ENCODE results near the gene CNTNAP4. TPM values are rescaled to one million over a fixed set of nuclear protein-coding genes. Genes with fewer than 3 reads are reported as not detected.

CNTNAP4 gene
- total RNA-seq, 1 experiment from 2014 or later: not detected

DNA sequence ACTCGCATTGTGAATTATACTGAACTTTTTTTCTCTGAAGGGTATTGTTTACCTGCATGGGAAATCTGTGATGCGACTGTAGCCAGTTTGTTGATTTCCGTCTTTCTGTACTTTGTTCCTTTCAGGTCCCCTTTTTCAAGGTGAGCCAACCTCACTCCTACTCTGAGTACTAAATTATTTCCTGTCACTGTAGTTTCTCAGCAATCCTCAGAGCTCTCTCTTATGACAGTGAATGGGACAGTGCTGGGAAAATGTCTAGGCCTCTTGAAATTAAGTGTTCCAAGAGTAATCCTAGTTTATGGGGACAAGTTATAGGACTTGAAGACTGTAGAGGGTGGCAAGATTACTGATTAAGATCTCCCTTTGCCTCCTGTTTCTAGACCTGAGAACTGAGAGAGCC, 167.6 kb downstream of the CNTNAP4 start:
- POLR2A ChIA-PET (ENCODE audit: unreplicated experiment): no interaction called here

DNA sequence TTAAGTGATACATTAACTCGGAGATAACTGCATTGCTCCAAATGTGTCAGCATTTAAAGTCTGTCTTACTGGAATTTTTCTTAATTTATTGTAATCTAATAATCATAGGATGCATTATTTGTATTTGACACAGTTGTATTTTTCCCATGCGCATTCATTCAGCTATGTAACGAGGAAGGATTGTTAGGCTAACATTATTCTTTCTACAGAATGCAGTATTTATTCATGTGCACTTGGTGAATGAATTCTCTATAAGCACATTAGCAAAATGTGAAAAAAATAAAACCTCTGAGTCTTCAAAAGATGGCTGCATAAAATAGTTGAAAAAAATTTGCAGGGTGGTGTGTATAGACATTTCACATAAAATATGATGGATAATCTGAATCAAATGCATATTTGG, 168.6 kb downstream of the CNTNAP4 start:
- intact Hi-C loops (cut with micrococcal nuclease; ENCODE audit: unreplicated experiment): no loop called here
- H3K27ac ChIP-seq: no peak overlapping the region
- no peaks in the 10 kb centered on the region for H4K20me1 ChIP-seq (ENCODE audit: insufficient read depth)
- TF ChIP-seq EZH2 (IDR thresholded peaks at IDR 0.05; ENCODE audit: low read depth): no peak
- TF ChIP-seq, protein P1, sequence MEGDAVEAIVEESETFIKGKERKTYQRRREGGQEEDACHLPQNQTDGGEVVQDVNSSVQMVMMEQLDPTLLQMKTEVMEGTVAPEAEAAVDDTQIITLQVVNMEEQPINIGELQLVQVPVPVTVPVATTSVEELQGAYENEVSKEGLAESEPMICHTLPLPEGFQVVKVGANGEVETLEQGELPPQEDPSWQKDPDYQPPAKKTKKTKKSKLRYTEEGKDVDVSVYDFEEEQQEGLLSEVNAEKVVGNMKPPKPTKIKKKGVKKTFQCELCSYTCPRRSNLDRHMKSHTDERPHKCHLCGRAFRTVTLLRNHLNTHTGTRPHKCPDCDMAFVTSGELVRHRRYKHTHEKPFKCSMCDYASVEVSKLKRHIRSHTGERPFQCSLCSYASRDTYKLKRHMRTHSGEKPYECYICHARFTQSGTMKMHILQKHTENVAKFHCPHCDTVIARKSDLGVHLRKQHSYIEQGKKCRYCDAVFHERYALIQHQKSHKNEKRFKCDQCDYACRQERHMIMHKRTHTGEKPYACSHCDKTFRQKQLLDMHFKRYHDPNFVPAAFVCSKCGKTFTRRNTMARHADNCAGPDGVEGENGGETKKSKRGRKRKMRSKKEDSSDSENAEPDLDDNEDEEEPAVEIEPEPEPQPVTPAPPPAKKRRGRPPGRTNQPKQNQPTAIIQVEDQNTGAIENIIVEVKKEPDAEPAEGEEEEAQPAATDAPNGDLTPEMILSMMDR (conservative IDR thresholded peaks at IDR 0.05): no peak
- no peaks in the 10 kb centered on the region for H3F3A ChIP-seq (ENCODE audit: insufficient read depth, low read depth)
- peaks cover 3% of the 10 kb centered on the region; the same call in 1 of the 2 replicates for H3K27me3 ChIP-seq (ENCODE audit: insufficient read depth, low read depth)
- no peaks in the 10 kb centered on the region for H3K9me3 ChIP-seq (ENCODE audit: insufficient read depth, low read depth)
- H2AFZ ChIP-seq: no peak overlapping the region
- POLR2A ChIA-PET (ENCODE audit: unreplicated experiment): no interaction called here
- no peak overlapping the region for H3K4me2 ChIP-seq
- no peaks in the 10 kb centered on the region for H3K4me1 ChIP-seq (replicated peaks; ENCODE audit: insufficient read depth)
- H3K36me3 ChIP-seq (ENCODE audit: low read depth): no peaks in the 10 kb centered on the region
- no TSS peak for BruUV-seq (replicated peaks)
- no peaks in the 10 kb centered on the region for H3K9me2 ChIP-seq (ENCODE audit: insufficient read depth)
- H3K4me3 ChIP-seq: no peak overlapping the region
- CTCF ChIA-PET: no interaction called here
- no peaks in the 10 kb centered on the region for H3K79me2 ChIP-seq (ENCODE audit: low read depth)
- DNase-seq: no peak

More for the DNA sequence above, 167.6 kb downstream of the CNTNAP4 start:
- H3K27me3 ChIP-seq (ENCODE audit: insufficient read depth, low read depth): peaks cover 3% of the 10 kb centered on the region; the same call in 1 of the 2 replicates
- no peak overlapping the region for H3K4me3 ChIP-seq
- H3K79me2 ChIP-seq (ENCODE audit: low read depth): no peaks in the 10 kb centered on the region
- no peak for TF ChIP-seq EZH2 (IDR thresholded peaks at IDR 0.05; ENCODE audit: low read depth)
- TF ChIP-seq, protein P1 (conservative IDR thresholded peaks at IDR 0.05): no peak
- no peak for DNase-seq
- no peak overlapping the region for H2AFZ ChIP-seq
- no peak overlapping the region for H3K4me2 ChIP-seq
- no peaks in the 10 kb centered on the region for H3K9me2 ChIP-seq (ENCODE audit: insufficient read depth)
- H3F3A ChIP-seq (ENCODE audit: insufficient read depth, low read depth): no peaks in the 10 kb centered on the region
- H3K36me3 ChIP-seq (ENCODE audit: low read depth): no peaks in the 10 kb centered on the region
- no TSS peak for BruUV-seq (replicated peaks)
- intact Hi-C loops (cut with micrococcal nuclease; ENCODE audit: unreplicated experiment): no loop called here
- H3K27ac ChIP-seq: no peak overlapping the region
- no peaks in the 10 kb centered on the region for H3K9me3 ChIP-seq (ENCODE audit: insufficient read depth, low read depth)
- no peaks in the 10 kb centered on the region for H3K4me1 ChIP-seq (replicated peaks; ENCODE audit: insufficient read depth)
- H4K20me1 ChIP-seq (ENCODE audit: insufficient read depth): no peaks in the 10 kb centered on the region
- CTCF ChIA-PET: no interaction called here

DNA sequence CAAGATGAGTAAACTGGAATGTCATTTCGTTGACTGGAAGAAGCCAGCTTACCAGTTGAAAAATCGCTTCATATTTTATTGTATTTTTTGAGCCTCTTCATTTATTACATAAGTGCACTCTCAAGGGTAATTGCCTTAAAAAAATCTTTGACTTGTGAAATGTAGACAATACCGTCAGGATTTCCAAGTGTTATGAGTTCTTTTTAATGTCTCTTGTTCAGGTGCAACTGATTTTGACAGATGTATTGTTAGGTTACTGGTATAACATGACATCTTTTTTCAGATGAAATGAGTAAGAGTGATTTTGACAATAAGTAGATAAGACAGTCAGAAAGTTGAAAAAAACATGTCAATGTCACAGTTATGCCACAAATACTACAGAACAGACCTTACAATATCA, 169.1 kb downstream of the CNTNAP4 start:
- ChIA-PET POLR2A (ENCODE audit: unreplicated experiment) (no interaction called here), CTCF (no interaction called here)
- no peak for DNase-seq
- no peak for TF ChIP-seq EZH2 (IDR thresholded peaks at IDR 0.05; ENCODE audit: low read depth)
- TF ChIP-seq, protein P1 (conservative IDR thresholded peaks at IDR 0.05): no peak
- no TSS peak for BruUV-seq (replicated peaks)
- H2AFZ ChIP-seq: no peak overlapping the region
- no peaks in the 10 kb centered on the region for H3F3A ChIP-seq (ENCODE audit: insufficient read depth, low read depth)
- no peak overlapping the region for H3K4me3 ChIP-seq
- H3K79me2 ChIP-seq (ENCODE audit: low read depth): no peaks in the 10 kb centered on the region
- intact Hi-C loops (cut with micrococcal nuclease; ENCODE audit: unreplicated experiment): no loop called here
- no peaks in the 10 kb centered on the region for H4K20me1 ChIP-seq (ENCODE audit: insufficient read depth)
- peaks cover under 1% of the 10 kb centered on the region; the same call in 1 of the 2 replicates for H3K27me3 ChIP-seq (ENCODE audit: insufficient read depth, low read depth)
- H3K36me3 ChIP-seq (ENCODE audit: low read depth): no peaks in the 10 kb centered on the region
- H3K9me2 ChIP-seq (ENCODE audit: insufficient read depth): no peaks in the 10 kb centered on the region
- no peaks in the 10 kb centered on the region for H3K9me3 ChIP-seq (ENCODE audit: insufficient read depth, low read depth)
- no peak overlapping the region for H3K4me2 ChIP-seq
- no peak overlapping the region for H3K27ac ChIP-seq
- no peaks in the 10 kb centered on the region for H3K4me1 ChIP-seq (replicated peaks; ENCODE audit: insufficient read depth)
